Measurements from ENCODE around the gene TP53I13.

DNA sequence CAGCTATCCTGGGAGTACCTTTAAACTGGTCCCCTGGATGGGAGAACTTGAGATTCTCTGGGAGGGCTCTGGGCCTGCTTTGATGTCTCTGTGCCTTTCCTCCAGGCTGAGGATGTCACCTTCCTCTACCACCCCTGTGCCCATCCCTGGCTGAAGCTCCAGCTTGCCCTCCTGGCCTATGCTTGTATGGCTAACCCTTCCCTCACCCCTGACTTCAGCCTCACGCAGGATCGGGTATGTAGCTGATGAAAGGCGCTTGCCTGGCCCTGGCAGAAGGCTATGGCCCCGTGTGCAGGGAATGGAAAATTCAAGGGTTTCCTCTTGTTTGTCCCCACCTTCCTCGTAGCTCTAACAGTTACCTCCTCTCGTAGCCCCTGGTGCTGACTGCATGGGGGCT lies 3.0 kb downstream of the TP53I13 start:
- TF ChIP-seq EZH2phosphoT487 (IDR thresholded peaks at IDR 0.05; ENCODE audit: borderline replicate concordance, low read depth, low read length), result no peak
- TF ChIP-seq, protein P1, sequence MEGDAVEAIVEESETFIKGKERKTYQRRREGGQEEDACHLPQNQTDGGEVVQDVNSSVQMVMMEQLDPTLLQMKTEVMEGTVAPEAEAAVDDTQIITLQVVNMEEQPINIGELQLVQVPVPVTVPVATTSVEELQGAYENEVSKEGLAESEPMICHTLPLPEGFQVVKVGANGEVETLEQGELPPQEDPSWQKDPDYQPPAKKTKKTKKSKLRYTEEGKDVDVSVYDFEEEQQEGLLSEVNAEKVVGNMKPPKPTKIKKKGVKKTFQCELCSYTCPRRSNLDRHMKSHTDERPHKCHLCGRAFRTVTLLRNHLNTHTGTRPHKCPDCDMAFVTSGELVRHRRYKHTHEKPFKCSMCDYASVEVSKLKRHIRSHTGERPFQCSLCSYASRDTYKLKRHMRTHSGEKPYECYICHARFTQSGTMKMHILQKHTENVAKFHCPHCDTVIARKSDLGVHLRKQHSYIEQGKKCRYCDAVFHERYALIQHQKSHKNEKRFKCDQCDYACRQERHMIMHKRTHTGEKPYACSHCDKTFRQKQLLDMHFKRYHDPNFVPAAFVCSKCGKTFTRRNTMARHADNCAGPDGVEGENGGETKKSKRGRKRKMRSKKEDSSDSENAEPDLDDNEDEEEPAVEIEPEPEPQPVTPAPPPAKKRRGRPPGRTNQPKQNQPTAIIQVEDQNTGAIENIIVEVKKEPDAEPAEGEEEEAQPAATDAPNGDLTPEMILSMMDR (conservative IDR thresholded peaks at IDR 0.05; ENCODE audit: low read length), result no peak
